GM15510 (cell line): ENCODE results near the gene RNF25.

Experiments
- POLR2A ChIP-seq: IDR thresholded peaks from 3 replicates; pipeline ENCODE4 v1.6.1; 2011; ENCODE audit warnings: borderline replicate concordance; ENCODE audit not compliant: insufficient read length; ENCODE audit errors: extremely low read depth

The RNF25 gene

GRCh38 chr2:218615868-218616315 lies 55.9 kb downstream of the RNF25 start:
- TF ChIP-seq POLR2A, result no peak
